NOMO-1 (cell line): ENCODE data around the gene WDR90.
"Not testable (repeated sequence)": the region's sequence is repeated elsewhere in the genome, so short reads cannot be mapped to it uniquely, and the experiment has no call there.

ENCODE experiments used
- DNase-seq, 2 experiments: peaks; one replicate each; lab custom pipeline; 2025; ENCODE audit not compliant: unreplicated experiment in 2 of 2; lab: John Stamatoyannopoulos, UW

Gene WDR90

DNA sequence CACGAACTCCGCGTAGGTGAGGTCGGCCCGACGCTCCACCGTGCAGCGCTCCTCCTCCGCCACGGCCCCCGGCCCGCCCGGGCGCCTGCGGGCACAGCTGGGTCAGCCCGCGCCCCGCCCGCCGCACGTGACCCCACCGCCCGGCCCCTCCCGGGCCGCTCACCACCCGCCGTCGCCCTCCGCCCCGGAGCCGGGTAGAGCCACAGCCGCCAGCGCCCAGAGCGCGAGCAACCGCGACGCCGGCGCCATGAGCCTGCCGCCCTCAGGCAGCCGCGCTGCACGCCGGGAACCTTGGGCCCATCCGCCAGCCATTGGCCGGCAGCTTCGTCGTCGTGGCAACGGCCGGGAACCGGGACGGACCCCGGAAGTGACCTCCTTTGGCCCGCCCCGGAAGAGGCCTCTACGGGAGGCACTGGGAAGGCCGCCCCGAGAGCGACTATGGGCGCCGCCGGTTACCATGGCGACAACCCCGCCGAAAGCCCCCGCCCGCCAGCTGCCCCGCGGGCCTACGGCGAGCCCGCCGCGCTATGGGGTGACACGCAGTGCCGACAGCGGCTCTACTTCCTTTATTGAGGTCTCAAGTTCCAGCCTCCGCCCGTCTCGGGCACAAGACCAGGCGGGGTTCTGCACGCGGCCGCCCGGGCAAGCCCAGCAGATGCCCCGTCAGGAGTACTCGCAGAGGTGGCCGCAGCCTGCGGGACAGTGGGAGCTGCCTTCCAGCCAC, 35.1 kb downstream of the WDR90 start, which contains the start of gene JMJD8:
Gene JMJD8 (minus strand): TSS at position 264 of the 724 bp plus-strand sequence. CDS start 15 bp downstream, at position 249.
- peak; percentile 94 for DNase-seq

DNA sequence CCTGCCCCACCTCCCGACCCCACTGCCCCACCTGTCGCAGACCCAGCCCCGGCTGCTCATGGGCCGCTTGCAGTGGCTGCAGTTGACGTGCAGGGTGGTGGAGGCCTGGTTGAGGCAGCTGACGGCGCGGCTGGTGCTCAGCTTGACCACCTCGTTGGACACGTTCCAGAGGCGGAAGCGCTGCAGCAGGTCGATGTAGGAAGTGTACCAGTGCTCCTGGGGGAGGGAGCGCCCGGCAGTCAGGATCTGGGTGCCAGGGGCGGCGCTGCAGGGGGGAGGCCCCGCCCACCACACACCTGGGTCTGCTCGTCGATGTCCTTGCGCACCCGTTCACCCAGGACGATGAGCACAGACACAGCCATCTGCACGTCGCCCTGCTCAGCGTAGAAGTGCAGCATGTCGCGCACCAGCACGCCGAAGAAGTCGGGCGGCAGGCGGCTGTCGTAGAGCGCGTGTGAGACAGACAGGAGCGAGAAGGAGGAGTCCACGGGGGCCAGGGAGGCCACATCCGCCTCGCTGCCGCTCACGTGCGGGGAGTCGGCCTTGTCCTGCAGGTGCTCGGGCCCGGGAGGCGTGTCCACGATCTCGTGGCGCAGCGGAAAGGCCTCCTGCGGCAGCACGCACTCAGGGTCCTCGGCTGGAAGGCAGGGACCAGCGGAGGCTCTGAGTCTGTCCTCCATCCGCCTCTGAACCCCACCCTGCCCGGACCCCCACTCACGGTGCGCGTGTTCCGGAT, 36.0 kb downstream of the WDR90 start:
- no peak for DNase-seq

DNA sequence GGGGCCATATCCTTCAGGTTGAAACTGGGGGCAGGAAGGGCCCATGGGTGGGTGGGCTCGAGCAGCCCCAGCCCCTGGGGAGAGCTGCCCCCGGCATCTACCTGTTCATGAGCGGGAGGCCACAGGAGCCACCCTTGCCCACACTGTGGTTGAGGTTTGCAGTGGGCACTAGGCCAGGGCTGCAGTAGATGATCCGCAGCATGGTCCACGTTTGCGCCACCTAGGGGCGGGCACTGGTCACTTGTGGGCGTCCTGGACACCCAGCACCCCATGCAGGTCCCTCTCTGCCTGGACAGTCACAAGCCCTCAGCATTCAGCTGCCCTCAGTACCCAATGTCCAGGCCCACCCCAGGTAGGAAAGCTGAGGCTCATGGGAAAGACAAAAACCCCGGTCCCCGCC, 36.8 kb downstream of the WDR90 start:
- no peak for DNase-seq

DNA sequence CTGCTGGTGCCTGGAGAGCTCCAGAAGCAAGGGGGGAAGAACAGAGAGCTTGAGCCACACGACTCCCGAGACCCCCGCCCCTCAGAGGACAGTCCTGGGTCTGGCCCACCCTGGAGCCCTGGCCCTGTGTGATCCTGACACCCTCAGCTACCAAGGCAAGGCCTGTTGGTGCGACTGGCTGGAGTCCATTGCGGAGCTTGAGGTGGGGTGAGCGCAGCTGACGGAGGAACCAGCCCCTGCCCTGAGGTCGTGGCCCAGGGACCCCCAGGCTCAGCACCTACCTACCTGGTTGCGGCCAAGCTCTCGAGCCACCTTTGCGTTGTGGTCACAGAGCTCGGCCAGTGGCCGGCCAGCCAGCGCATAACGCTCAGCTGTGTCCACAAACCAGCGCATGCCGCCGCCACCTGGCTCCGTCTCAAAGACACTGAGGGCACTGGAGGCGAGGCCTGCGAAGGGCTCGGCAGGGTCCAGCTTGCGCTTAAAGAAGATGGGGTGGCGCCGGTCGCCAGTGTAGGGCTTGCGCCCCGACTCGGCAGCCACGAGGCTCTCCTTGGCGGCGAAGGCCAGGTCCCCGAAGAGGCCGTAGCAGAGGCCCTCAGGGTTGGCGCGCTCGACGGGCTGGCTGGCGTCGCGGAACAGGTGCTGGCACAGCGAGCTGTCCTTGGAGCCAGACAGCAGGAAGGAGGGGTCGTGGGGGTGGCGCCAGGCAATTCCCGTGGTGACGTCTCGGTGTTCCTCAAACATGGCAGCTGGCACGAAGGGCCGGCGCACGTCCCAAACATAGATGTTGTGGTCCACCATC, 37.5 kb downstream of the WDR90 start:
- DNase-seq, result no peak

DNA sequence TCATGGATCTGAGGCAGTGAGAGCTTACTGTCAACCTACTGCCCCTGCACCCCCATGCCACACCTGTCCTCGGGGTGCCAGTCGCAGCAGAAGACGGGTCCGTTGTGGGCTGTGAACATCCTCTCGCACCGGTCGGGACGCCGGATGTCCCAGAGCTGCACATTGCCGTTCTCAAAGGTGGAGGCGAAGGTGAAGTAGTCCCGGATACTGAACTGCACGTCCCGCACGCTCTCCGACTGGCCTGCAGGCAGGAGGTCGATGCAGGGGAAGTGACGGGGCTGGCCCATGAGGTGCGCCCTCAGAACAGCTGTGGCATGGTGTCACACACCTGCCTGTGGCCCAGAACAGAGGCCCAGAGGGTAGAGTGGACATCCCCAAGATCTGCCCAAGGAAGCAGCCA, 38.3 kb downstream of the WDR90 start:
- no peak for DNase-seq

DNA sequence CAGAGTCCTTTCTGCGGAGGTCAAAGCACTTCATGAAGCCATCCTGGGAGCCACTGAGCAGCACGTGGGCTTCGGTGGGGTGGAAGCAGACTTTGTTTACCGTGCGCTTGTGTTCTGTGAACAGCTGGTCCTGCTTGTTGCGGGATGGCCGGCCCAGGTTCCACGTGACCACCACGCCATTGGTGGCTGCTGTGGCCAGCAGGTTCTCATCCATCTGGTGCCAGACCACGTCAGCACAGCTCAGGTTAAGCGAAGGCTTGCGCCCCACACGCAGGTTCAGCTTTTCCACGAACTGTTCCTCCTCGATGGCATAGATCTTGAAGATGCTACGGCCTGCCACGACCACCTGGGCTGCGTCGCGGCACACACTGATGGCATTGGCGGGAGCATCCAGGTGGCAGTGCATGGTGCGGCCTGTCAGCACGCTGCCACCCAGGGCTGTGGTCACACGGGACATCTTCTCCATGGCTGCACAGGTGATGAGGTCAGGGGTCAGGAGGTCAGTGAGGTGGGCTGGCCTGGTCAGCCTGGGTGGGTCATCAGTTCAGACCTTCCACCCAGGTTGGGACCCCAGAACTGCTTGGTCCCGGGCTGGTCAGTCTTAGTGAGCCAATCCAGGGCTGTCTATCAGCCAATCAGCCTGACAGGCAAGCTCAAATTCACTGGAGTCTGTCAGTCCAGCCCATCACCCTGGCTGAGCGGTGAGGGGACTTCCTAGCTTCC, 40.2 kb downstream of the WDR90 start:
- no peak for DNase-seq

DNA sequence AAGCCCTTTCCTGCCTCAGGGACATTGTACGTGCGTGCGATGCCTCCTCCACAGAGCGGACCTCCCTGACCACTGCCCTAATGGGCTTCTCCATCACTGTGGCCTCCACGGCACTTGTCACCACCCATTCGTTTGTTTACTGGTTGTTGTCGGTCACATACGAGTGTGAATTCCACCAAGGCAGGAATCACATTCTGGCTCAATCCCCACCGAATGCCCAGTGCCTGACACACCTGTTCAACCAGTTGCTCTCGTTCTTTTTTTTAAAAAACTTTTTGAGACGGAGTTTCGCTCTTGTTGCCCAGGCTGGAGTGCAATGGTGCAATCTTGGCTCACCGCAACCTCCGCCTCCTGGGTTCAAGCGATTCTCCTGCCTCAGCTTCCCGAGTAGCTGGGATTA, 42.1 kb downstream of the WDR90 start:
- not testable (repeated sequence) for DNase-seq

DNA sequence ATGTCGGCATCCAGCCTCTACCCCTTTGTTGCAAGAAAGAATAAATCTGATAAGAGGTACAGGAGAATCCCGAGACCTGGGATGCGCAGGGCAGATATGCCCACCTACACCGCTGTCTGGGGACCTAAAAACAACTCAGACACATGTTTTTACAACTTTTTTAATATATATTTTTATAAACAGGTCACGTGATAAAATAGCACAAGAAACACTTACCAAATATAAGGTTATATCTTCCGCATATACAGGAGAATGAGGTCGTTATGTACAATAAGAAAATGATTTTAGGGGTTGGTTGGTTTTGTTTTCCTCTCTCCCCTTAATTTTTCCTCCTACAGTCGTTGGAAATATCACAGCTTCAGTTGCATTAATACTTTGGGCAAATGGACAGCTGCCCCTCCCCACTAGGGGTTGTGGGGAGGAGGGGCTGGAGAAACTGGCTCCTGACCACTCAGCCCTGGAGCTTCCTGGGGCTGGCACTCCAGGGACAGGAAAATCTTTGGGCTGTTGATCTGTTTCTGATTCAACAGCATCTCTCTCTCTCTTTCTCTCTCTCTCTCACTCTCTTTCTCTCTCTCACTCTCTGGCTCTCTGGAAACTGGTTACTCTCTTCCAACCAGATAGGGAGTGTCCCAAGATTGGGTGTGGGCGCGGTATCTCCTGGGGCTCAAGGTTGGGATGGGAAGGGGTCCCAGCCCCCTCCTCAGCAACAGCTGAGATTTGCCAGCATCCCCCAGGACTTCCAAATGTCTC, 43.4 kb downstream of the WDR90 start:
- DNase-seq, result no peak

DNA sequence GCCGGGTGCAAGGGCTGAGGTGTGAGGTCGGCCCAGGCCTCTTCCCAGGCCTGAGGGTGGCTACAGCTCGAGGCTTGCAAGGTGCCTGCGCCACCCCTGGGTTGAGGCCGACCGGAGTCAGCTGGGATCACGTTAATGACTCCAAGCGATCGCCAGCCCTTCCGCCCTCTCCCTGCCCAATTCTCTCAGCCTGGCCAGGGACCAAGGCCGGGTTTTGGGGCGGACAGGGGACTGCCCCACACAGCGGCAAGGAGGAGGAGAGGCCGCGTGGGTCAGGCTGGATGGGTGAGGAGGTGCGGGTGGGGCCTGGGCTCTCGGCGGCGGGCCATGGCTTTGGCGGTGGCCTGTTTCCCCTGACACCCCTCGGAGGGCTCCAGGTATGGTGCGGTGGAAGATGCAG, 44.2 kb downstream of the WDR90 start:
- DNase-seq, result no peak

DNA sequence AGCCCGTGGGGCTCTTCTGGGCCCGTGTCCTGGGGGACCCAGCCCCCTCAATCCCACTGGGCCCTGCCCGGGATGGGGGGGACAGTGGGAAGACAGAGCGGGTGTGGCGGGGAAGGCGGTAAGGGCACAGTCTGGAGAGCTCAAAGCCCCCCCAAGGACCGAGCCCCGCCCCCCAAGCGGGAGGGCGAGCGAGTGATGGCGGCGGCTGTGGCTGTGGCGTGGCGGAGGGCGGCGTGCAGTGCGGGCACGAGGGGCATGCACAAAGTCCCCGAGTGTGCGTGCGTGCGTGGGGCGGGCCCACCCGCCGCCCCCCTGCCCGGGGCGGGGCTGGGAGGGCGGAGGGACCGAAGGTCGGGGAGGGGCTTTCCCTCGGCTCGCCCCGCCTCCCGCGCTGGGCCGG, 44.6 kb downstream of the WDR90 start:
- no peak for DNase-seq

DNA sequence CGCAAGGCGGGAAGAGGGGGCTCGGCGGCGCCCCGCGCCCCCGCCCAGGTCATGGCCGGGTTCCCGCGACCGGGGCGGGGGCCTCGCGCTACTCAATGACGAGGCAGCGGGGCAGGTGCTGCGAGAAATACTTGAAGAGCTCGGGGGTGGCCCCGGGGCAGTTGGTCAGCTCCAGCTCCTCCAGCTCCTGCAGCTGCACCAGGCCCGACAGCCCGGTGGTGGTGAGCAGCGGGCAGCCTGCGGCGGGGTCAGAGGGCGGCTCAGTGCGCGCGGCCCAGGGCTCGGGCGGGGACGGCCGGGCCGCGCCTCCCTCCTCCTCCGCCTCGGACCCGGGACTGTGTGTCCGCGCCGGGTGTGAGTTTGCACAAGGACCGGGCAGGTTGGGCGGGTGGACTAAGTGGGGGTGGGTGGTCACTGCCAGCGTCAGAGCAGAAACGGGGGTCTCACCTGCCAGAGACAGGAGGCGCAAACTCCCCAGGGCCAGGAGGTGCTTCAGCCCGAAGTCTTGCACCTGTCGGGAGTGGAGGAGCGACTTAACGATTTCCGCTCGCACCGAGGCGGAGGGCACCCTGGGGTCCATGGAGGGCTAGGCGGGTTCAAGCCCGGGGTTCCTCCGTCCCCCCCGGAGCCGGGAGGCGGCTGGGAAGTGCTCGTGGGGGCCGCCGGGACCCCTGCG, 45.2 kb downstream of the WDR90 start:
- DNase-seq, result no peak

DNA sequence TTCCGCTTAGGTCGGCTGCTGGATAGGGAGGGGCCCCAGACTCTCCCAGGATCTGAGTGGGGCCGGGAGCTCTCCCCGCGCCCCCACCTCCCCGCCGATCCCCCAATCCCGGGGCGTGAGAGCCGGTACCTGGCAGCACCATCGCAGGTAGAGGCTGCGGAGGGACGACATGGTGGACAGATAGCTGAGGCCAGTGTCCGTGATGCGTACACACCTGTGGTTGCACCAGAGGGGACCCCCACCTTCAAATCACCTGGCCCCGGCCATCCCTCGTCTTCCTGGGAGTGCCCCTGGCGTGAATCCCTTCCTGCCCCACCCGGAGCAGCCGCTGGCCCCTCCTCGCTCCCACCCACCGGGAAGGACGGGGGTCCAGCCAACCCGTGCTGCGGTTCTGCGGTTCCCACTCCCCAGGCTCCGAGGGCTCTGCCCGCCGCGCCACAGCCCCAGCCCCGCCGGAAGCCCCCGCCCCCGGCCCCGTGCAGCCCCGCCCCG, 45.7 kb downstream of the WDR90 start:
- no peak for DNase-seq

DNA sequence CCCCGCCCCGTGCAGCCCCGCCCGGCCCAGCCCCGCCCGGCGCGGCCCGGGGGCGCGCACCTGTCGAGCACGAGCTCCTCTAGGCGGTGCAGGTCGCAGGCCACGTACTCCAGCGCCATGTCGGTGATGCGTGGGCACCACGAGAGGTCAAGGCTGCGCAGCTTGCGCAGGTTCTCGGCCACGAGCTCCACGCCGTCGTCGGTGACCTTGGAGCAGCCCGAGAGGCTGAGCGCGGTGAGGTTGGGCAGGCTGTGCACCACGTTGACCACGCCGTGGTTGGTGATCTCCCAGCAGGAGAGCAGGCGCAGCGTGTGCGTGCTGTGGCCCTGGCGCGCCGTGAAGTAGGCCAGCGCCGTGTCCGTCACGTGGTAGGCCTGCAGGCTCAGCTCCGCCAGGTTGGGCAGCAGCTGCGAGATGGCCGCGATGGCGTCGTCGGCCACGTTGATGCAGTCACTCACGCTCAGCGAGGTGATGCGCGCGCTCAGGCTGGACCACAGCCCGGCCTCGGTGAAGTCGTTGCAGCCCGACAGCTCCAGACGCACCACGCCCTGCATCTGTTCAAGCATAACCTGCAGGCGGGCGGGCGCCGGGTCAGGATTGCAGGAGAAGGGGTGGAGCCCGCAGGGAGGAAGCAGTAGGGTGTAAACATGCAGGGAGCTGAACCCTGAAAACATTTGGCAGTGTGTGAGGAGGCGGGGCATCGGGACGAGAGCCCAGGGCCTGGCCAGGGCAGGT, 46.4 kb downstream of the WDR90 start:
- DNase-seq, result peak; percentile 23 to 44

DNA sequence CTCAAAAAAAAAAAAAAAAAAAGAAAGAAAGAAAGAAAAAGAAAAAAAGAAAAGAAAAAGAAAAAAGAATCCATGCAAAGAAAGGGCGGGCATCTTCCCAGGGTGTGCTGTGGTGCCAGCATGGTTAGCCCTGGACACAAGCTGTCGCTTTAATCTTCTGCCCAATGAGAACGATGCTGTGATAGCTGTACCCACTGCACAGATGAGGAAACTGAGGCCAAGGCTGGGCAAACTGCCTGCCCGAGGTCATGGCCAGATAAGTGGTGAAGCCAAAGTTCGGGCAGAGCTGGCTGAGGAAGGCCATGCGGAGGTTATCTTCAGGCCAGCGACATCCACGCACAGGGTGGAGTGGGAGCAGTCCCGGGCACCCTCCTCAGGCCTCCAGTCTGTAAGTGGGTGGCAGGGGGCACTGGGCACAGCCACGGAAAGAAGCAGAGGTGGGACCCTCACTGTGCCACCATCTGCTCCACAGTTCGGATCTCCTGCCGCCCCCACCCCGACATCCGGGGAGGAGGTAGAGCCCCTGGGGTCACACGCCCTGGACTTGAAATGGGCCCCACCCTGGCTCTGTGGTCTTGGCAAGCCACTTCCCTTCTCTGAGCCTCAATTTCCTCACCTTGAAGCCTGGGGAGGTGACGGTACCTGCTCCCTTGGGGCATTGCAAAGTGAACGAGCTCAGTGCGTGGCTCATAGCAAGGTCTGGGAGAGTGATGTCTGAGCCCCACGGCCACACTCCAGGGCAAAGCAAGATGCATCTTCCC, 49.9 kb downstream of the WDR90 start:
- DNase-seq, result no peak

DNA sequence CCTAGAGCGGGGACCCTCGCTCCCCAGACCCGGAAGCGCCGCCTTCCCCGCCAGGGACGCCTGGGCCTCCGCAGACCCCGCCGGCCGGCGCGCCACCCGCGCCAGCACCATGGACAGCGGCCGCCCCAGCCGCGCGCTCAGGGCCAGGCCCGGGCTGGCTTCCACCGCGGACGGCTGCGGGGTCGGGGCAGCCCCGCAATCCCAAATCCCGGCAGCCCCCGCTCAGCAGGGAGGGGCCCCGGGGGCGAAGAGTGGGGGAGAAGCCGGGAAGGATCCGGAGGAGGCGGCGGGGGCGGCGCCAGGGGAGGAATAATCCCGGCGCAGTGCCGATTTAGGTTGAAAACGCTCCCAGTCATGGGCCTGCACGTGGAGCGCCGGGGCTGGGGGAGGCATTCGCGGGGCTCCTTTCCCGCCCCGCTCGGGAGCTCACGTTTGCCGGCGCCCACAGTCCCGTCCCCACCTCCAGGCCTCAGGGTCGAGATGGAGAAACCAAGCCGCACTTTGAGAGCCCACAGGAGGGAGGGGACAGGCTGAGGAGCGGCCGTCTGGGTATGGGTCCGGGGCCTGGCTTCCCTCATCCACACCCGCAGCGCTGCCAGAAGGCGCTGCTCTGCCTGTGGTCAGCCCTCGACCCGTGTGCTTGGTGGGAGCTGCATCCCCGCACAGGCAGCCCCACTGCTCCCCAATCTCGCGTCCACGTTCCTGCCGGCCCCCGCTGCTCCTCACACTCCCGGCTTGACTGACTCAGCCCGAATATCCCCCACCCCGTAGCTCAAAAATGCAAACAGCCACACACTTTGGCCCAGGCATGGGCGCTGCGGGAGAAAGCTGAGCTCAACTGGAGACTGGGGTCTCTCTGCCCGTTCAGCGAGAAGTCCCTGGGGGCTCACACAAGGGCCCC, 51.8 kb downstream of the WDR90 start:
- DNase-seq, result peak in 1 of 2 experiments; percentile 39

DNA sequence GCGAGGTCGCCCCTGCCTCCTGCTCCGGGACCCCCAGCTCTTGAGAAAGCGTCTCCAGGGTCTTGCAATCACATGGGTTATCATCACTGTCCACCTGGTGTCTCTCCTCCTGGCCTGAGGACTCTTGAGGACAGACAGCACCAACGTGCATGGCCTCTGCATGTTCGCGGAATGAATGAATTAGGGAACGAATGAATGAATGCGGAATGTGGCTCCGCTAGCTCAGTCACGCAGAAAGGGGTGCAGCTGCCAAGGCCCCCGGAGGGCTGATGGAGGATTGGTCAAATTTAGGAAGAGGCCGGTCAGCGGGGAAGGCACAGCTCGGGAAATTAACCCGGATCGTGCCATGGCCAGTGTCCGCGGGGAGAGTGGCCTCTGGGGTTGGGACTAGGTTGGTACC, 53.2 kb downstream of the WDR90 start:
- DNase-seq, result no peak

DNA sequence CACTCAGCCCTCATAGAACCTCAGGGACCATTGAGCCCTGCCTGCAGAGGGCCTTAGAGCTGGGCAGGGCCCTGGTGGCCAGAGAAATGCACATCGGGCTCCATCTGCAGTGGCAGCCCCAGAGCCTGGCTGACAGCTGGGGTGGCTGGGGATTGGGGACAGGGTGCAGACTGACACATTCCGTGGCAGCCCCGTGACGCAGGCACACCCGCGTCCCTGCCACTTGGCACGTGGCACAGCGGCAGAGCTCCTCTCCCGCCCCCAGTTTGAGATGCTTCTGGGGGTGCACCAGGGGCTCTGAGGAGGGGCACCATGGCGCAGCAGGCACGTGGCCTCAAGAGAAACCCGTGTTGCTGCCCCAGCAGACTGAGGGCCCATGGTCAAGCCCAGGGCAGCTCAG, 54.2 kb downstream of the WDR90 start:
- DNase-seq, result no peak
